GM12892 (cell line): ENCODE measurements around the gene CACNA2D3.

Source experiments
- POLR2A ChIP-seq: IDR thresholded peaks from 2 replicates; pipeline ENCODE4 v1.6.1; 2011; ENCODE audit warnings: low read depth, low read length, control low read depth
- POLR2AphosphoS5 ChIP-seq: IDR thresholded peaks from 2 replicates; pipeline ENCODE4 v1.6.1; 2011; ENCODE audit warnings: low read depth, low read length, control low read depth
- TAF1 ChIP-seq: IDR thresholded peaks from 2 replicates; pipeline ENCODE4 v1.6.1; 2011; ENCODE audit warnings: low read depth, mild to moderate bottlenecking, control low read depth, low read length, borderline replicate concordance

- no peak for TF ChIP-seq POLR2A
- no peak for TF ChIP-seq POLR2AphosphoS5
- no peak for TF ChIP-seq TAF1
Observed at GRCh38 chr3:54621184-54621583, 498.8 kb downstream of the CACNA2D3 start.
